ENCODE results near the gene EFNA1.

Gene EFNA1

GRCh38 chr1:155135415-155136028 is 7.8 kb downstream of the EFNA1 start, which contains the start of gene SLC50A1:
Gene SLC50A1 (plus strand): TSS chr1:155135852. CDS start chr1:155135912, 60 bp downstream.
- Histone ChIP-seq H2AFZ (ENCODE audit: low read depth, low read length) (peak within 1 kb of the TSS; percentile 96), H3K79me2 (ENCODE audit: insufficient read depth, low read length) (peaks cover 37% of the 10 kb centered on the region), H3K4me1 (ENCODE audit: insufficient read depth, low read length) (peaks cover 50% of the 10 kb centered on the region)

DNA sequence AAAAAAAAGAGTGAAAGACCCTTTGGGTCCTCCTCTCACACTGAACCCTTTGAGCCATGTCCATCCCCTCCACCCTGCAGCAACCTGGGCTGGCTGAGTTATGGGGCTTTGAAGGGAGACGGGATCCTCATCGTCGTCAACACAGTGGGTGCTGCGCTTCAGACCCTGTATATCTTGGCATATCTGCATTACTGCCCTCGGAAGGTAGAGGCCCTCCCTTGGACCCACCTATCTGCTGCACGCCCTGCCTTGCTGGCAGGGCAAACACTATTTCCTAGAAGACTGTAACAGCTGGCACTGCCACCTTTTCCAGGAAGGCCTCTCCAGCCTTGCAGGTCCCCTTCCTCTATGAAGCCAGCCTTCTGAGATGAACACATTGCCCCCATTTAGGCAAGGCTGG is 9.1 kb downstream of the EFNA1 start:
- Histone ChIP-seq H3K9me3 (ENCODE audit: insufficient read depth, low read length, severe bottlenecking) (no peaks in the 10 kb centered on the region), H4K20me1 (ENCODE audit: insufficient read depth, low read length) (peaks cover 11% of the 10 kb centered on the region; the same call in 1 of the 2 replicates), H3K36me3 (ENCODE audit: insufficient read depth, low read length) (peaks cover 19% of the 10 kb centered on the region), H3K4me1 (ENCODE audit: insufficient read depth, low read length) (peaks cover 55% of the 10 kb centered on the region), H3K4me2 (ENCODE audit: insufficient read depth, low read length) (peak overlapping the region; percentile 98), H3K27me3 (ENCODE audit: insufficient read depth, low read length, poor library complexity) (no peaks in the 10 kb centered on the region), H3K9ac (ENCODE audit: low read depth, low read length) (peak overlapping the region; percentile 83; the same call in 1 of the 2 replicates), H3K27ac (ENCODE audit: low read length) (peak overlapping the region; percentile 32), H3K4me3 (ENCODE audit: low read depth in 1 of 2, low read length in 2 of 2) (peak overlapping the region in 1 of 2 experiments; percentile 90; a peak in 2 of 4 replicates), H2AFZ (ENCODE audit: low read depth, low read length) (no peak overlapping the region), H3K79me2 (ENCODE audit: insufficient read depth, low read length) (peaks cover 37% of the 10 kb centered on the region)
- TF ChIP-seq EZH2 (IDR thresholded peaks at IDR 0.05; ENCODE audit: borderline replicate concordance, low read depth, low read length, severe bottlenecking): no peak
- TF ChIP-seq, protein P1, sequence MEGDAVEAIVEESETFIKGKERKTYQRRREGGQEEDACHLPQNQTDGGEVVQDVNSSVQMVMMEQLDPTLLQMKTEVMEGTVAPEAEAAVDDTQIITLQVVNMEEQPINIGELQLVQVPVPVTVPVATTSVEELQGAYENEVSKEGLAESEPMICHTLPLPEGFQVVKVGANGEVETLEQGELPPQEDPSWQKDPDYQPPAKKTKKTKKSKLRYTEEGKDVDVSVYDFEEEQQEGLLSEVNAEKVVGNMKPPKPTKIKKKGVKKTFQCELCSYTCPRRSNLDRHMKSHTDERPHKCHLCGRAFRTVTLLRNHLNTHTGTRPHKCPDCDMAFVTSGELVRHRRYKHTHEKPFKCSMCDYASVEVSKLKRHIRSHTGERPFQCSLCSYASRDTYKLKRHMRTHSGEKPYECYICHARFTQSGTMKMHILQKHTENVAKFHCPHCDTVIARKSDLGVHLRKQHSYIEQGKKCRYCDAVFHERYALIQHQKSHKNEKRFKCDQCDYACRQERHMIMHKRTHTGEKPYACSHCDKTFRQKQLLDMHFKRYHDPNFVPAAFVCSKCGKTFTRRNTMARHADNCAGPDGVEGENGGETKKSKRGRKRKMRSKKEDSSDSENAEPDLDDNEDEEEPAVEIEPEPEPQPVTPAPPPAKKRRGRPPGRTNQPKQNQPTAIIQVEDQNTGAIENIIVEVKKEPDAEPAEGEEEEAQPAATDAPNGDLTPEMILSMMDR (IDR thresholded peaks at IDR 0.05; ENCODE audit: borderline replicate concordance, extremely low read depth, low read length, poor library complexity, severe bottlenecking): no peak
- DNase-seq: peak; percentile 72
- ATAC-seq (ENCODE audit: insufficient read depth, low read depth): peak; percentile 27

More at GRCh38 chr1:155135415-155136028, 7.8 kb downstream of the EFNA1 start, which contains the start of gene SLC50A1:
- ATAC-seq (ENCODE audit: insufficient read depth, low read depth): peak; percentile 81
- Histone ChIP-seq H3K9ac (ENCODE audit: low read depth, low read length) (peak within 1 kb of the TSS; percentile 83), H3K27me3 (ENCODE audit: insufficient read depth, low read length, poor library complexity) (no peaks in the 10 kb centered on the region), H4K20me1 (ENCODE audit: insufficient read depth, low read length) (peaks cover 11% of the 10 kb centered on the region; the same call in 1 of the 2 replicates), H3K9me3 (ENCODE audit: insufficient read depth, low read length, severe bottlenecking) (no peaks in the 10 kb centered on the region), H3K36me3 (ENCODE audit: insufficient read depth, low read length) (peaks cover 19% of the 10 kb centered on the region), H3K4me2 (ENCODE audit: insufficient read depth, low read length) (peak within 1 kb of the TSS; percentile 98), H3K4me3 (ENCODE audit: low read depth in 1 of 2, low read length in 2 of 2) (peak within 1 kb of the TSS; percentile 81 to 90), H3K27ac (ENCODE audit: low read length) (peak within 1 kb of the TSS; percentile 93)
- no peak for TF ChIP-seq EZH2 (IDR thresholded peaks at IDR 0.05; ENCODE audit: borderline replicate concordance, low read depth, low read length, severe bottlenecking)
- TF ChIP-seq, protein P1 (IDR thresholded peaks at IDR 0.05; ENCODE audit: borderline replicate concordance, extremely low read depth, low read length, poor library complexity, severe bottlenecking): peak; percentile 8
- peak; percentile 93 for DNase-seq

DNA sequence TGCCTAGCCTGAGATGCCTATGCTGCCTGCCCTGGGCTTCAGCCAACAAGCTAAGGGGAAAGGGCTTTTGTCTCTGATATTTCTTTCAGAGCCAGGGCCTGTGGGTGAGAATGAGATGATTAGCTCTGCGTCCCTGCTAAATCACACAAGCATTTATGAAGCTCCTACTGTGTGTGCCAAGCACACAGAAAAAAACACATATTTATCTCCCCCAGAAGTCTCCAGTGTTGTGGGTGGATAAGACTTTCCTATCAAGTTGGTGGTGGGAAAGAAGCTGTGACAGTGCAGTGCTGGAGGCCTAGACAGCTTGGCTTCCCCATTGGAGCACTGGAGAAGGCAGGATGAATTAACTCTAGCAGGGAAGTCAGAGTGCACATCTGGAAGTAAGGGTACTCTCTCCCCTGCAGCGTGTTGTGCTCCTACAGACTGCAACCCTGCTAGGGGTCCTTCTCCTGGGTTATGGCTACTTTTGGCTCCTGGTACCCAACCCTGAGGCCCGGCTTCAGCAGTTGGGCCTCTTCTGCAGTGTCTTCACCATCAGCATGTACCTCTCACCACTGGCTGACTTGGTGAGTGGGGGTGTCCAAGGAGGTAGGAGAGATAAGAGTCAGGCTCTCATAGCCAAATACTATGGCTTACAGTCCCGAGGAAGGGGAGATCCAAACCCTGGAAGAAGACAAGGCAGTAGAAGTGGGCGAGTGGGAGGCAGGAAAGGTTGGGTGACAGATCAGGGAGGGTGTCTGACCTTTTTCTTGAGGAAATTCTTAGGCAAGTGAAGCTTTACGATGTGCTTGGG is 9.7 kb downstream of the EFNA1 start:
- no peaks in the 10 kb centered on the region for H3K9me3 ChIP-seq (ENCODE audit: insufficient read depth, low read length, severe bottlenecking)
- peaks cover 19% of the 10 kb centered on the region for H3K36me3 ChIP-seq (ENCODE audit: insufficient read depth, low read length)
- peak overlapping the region; percentile 98 for H3K4me2 ChIP-seq (ENCODE audit: insufficient read depth, low read length)
- TF ChIP-seq, protein P1 (IDR thresholded peaks at IDR 0.05; ENCODE audit: borderline replicate concordance, extremely low read depth, low read length, poor library complexity, severe bottlenecking): no peak
- TF ChIP-seq EZH2 (IDR thresholded peaks at IDR 0.05; ENCODE audit: borderline replicate concordance, low read depth, low read length, severe bottlenecking): no peak
- peak overlapping the region; percentile 32 for H3K27ac ChIP-seq (ENCODE audit: low read length)
- H3K4me3 ChIP-seq (ENCODE audit: low read depth in 1 of 2, low read length in 2 of 2): peak overlapping the region in 1 of 2 experiments; percentile 90; a peak in 2 of 4 replicates
- H3K9ac ChIP-seq (ENCODE audit: low read depth, low read length): peak overlapping the region; percentile 83
- no peak overlapping the region for H2AFZ ChIP-seq (ENCODE audit: low read depth, low read length)
- no peak for DNase-seq
- peaks cover 11% of the 10 kb centered on the region; the same call in 1 of the 2 replicates for H4K20me1 ChIP-seq (ENCODE audit: insufficient read depth, low read length)
- peaks cover 37% of the 10 kb centered on the region for H3K79me2 ChIP-seq (ENCODE audit: insufficient read depth, low read length)
- peaks cover 55% of the 10 kb centered on the region for H3K4me1 ChIP-seq (ENCODE audit: insufficient read depth, low read length)
- H3K27me3 ChIP-seq (ENCODE audit: insufficient read depth, low read length, poor library complexity): no peaks in the 10 kb centered on the region
- ATAC-seq (ENCODE audit: insufficient read depth, low read depth): no peak

Data from DND-41 (cell line).